Keratinocyte (primary cell): ENCODE results near the gene ALOX12B.

Experiments used
- CTCF ChIP-seq, 3 experiments: IDR thresholded peaks in 1 of 3; conservative IDR thresholded peaks in 1 of 3; optimal IDR thresholded peaks in 1 of 3; 2 replicates in 2 of 3; 3 replicates in 1 of 3; pipeline versions ENCODE3 to v1.5.1; 2011; ENCODE audit warnings: low read length in 3 of 3, mild to moderate bottlenecking in 3 of 3, moderate library complexity in 2 of 3, control low read depth in 1 of 3, inconsistent platforms in 1 of 3; ENCODE audit not compliant: insufficient read depth in 2 of 3; ENCODE audit errors: extremely low read depth in 1 of 3
- EZH2 ChIP-seq: IDR thresholded peaks from one replicate; pipeline ENCODE4 v1.6.1; 2012; ENCODE audit warnings: inconsistent platforms, mild to moderate bottlenecking, low read length, moderate library complexity

GRCh38 chr17:8117367-8117979 lies 30.0 kb upstream of the ALOX12B start:
- TF ChIP-seq CTCF (optimal IDR thresholded peaks at IDR 0.05 in 1 of 3, IDR thresholded peaks at IDR 0.05 in 1 of 3, conservative IDR thresholded peaks at IDR 0.05 in 1 of 3; ENCODE audit: extremely low read depth in 1 of 3, insufficient read depth in 2 of 3, low read length in 3 of 3) (no peak), EZH2 (no peak)
